Sigmoid colon (tissue), 7 donors: Measurements from ENCODE around the gene SIN3A. TPM values are rescaled to one million over a fixed set of nuclear protein-coding genes. Genes with fewer than 3 reads are reported as not detected.

Experiments used
- DNase-seq: peaks from one replicate; pipeline ENCODE4 v3.0.0-alpha.2; 2019
- H3K27ac ChIP-seq, 4 donors: fragments of 200-600 bp; sonication (generic); one replicate each; pipeline ENCODE4 v1.5.1; 2016 to 2019; ENCODE audit warnings: mild to moderate bottlenecking in 1 of 4
- H3K27me3 ChIP-seq, 3 donors: fragments of 200-600 bp; sonication (generic); one replicate each; pipeline ENCODE4 v1.5.1; 2019; ENCODE audit warnings: mild to moderate bottlenecking in 1 of 3
- H3K36me3 ChIP-seq, 4 donors: fragments of 200-600 bp; sonication (generic); one replicate each; pipeline ENCODE4 v1.5.1; 2016 to 2019
- H3K4me1 ChIP-seq, 4 donors: fragments of 200-600 bp; sonication (generic); one replicate each; pipeline ENCODE4 v1.5.1; 2017 to 2019
- H3K4me3 ChIP-seq, 4 donors: fragments of 200-600 bp; sonication (generic); one replicate each; pipeline ENCODE4 v1.5.1; 2017 to 2019; ENCODE audit warnings: mild to moderate bottlenecking in 2 of 4, moderate library complexity in 1 of 4
- H3K9me3 ChIP-seq, 4 donors: fragments of 200-600 bp in 3 of 4; sonication (generic) in 3 of 4; one replicate each; pipeline versions ENCODE4 v1.5.1 to v1.6.1; 2013 to 2019
- CTCF ChIP-seq, 4 experiments: fragments of 450-650 bp in 3 of 4; fragments of 200-600 bp in 1 of 4; IDR thresholded peaks; one replicate each; pipeline ENCODE4 v1.5.1; 2016 to 2019; ENCODE audit warnings: antibody characterized with exemption in 4 of 4, mild to moderate bottlenecking in 3 of 4, moderate library complexity in 2 of 4
- EP300 ChIP-seq, 4 donors: sonication (generic); formaldehyde crosslinking; IDR thresholded peaks; one replicate each; pipeline ENCODE4 v1.6.1; 2017; ENCODE audit warnings: antibody characterized with exemption in 4 of 4
- POLR2A ChIP-seq, 2 donors: fragments of 450-650 bp; IDR thresholded peaks; one replicate each; pipeline ENCODE4 v1.6.1; 2016; ENCODE audit warnings: antibody characterized with exemption in 2 of 2, mild to moderate bottlenecking in 2 of 2, moderate library complexity in 2 of 2
- POLR2AphosphoS5 ChIP-seq, 4 donors: sonication (generic); formaldehyde crosslinking; IDR thresholded peaks; one replicate each; pipeline ENCODE4 v1.6.1; 2017; ENCODE audit warnings: antibody characterized with exemption in 4 of 4
- WGBS, 2 donors: extraction: QIAGEN DNeasy Blood & Tissue Kit; methylation state at CpG; one replicate each; pipeline ENCODE4 v1.1.7; 2013; 5-methylcytosine and 5-hydroxymethylcytosine counted together
- intact Hi-C: fragments of 100-400 bp; cut with DNase I; formaldehyde crosslinking; loops from one replicate; pipeline ENCODE4 v1.15.1; 2023
- polyA plus RNA-seq, 3 donors: library from polyadenylated mRNA; stranded (reverse); fragments of 200-250 nt; gene quantifications; one replicate each; pipeline ENCODE4 v1.2.3, GENCODE V29; 2013
- total RNA-seq, 4 donors: library from RNA; depleted of rRNA; stranded (reverse); fragments of >200 nt; gene quantifications; one replicate each; pipeline ENCODE4 v1.1.0, GENCODE V29; 2016
- donor health status: healthy with polysubstance abuse.
- donor health status: Bipolar disorder and iron deficiency.
- donor health status: healthy.

SIN3A gene
- total and polyA plus RNA-seq, 7 donors, result 7.9 to 41.8 (median 34.6) TPM

GRCh38 chr15:75361361-75361988 lies 90.0 kb downstream of the SIN3A start:
- H3K4me1 ChIP-seq, result peaks cover 0 to 1% (median 0%) of the 10 kb centered on the region in 4 donors
- H3K9me3 ChIP-seq, result no peaks in the 10 kb centered on the region
- H3K4me3 ChIP-seq, result no peak overlapping the region
- intact Hi-C loops, result loop anchor here (10.0 kb wide), 1 partner anchor 213 kb away; the partner anchor contains the start of gene PTPN9
- 96 to 97% methylated on average over 10 of the region's 10 CpGs for WGBS, 2 donors
- no peak overlapping the region for H3K27ac ChIP-seq
- DNase-seq, result no peak
- H3K36me3 ChIP-seq, result peaks cover 18 to 97% (median 56%) of the 10 kb centered on the region in 4 donors
- TF ChIP-seq CTCF (IDR thresholded peaks at IDR 0.05) (no peak), POLR2AphosphoS5 (IDR thresholded peaks at IDR 0.05) (no peak), EP300 (IDR thresholded peaks at IDR 0.05) (no peak)
- no peaks in the 10 kb centered on the region for H3K27me3 ChIP-seq

GRCh38 chr15:75360856-75361255 lies 90.6 kb downstream of the SIN3A start:
- Histone ChIP-seq H3K4me3 (no peak overlapping the region), H3K36me3 (peaks cover 24 to 97% (median 55%) of the 10 kb centered on the region in 4 donors), H3K4me1 (no peaks in the 10 kb centered on the region), H3K9me3 (no peaks in the 10 kb centered on the region), H3K27ac (no peak overlapping the region), H3K27me3 (no peaks in the 10 kb centered on the region)
- WGBS, 2 donors, result 85 to 88% methylated on average over 7 of the region's 7 CpGs
- TF ChIP-seq CTCF (IDR thresholded peaks at IDR 0.05) (no peak), POLR2AphosphoS5 (IDR thresholded peaks at IDR 0.05) (no peak), EP300 (IDR thresholded peaks at IDR 0.05) (no peak), POLR2A (IDR thresholded peaks at IDR 0.05) (no peak)
- intact Hi-C loops, result loop anchor here (10.0 kb wide), 1 partner anchor 214 kb away; the partner anchor contains the start of gene PTPN9
- no peak for DNase-seq

- Histone ChIP-seq H3K36me3 (peaks cover 25 to 97% (median 52%) of the 10 kb centered on the region in 4 donors), H3K9me3 (no peaks in the 10 kb centered on the region), H3K4me3 (no peak overlapping the region), H3K4me1 (no peaks in the 10 kb centered on the region), H3K27ac (no peak overlapping the region), H3K27me3 (no peaks in the 10 kb centered on the region)
- TF ChIP-seq EP300 (IDR thresholded peaks at IDR 0.05), result no peak
- no peak for TF ChIP-seq POLR2AphosphoS5 (IDR thresholded peaks at IDR 0.05)
- TF ChIP-seq CTCF (IDR thresholded peaks at IDR 0.05), result no peak
- TF ChIP-seq POLR2A (IDR thresholded peaks at IDR 0.05), result no peak
- intact Hi-C loops, result loop anchor here (10.0 kb wide), 1 partner anchor 214 kb away; the partner anchor contains the start of gene PTPN9
- WGBS, 2 donors, result 65 to 88% methylated on average over 1 of the region's 1 CpG
- no peak for DNase-seq
Measured at GRCh38 chr15:75360391-75360790, 91.1 kb downstream of the SIN3A start.

GRCh38 chr15:75359537-75360250 lies 91.8 kb downstream of the SIN3A start:
- no peaks in the 10 kb centered on the region for H3K27me3 ChIP-seq
- peaks cover 25 to 93% (median 51%) of the 10 kb centered on the region in 4 donors for H3K36me3 ChIP-seq
- TF ChIP-seq EP300 (IDR thresholded peaks at IDR 0.05) (no peak), CTCF (IDR thresholded peaks at IDR 0.05) (no peak), POLR2A (IDR thresholded peaks at IDR 0.05) (no peak), POLR2AphosphoS5 (IDR thresholded peaks at IDR 0.05) (no peak)
- no peak overlapping the region for H3K27ac ChIP-seq
- WGBS, 2 donors, result 80 to 89% methylated on average over 15 of the region's 15 CpGs
- no peak overlapping the region for H3K4me3 ChIP-seq
- no peaks in the 10 kb centered on the region for H3K4me1 ChIP-seq
- DNase-seq, result no peak
- intact Hi-C loops, result loop anchor here (10.0 kb wide), 1 partner anchor 215 kb away; the partner anchor contains the start of gene PTPN9
- H3K9me3 ChIP-seq, result no peaks in the 10 kb centered on the region
